ENCODE results near the gene SEC11A.
"Not testable (repeated sequence)": the region's sequence is repeated elsewhere in the genome, so short reads cannot be mapped to it uniquely, and the experiment has no call there.

DNA sequence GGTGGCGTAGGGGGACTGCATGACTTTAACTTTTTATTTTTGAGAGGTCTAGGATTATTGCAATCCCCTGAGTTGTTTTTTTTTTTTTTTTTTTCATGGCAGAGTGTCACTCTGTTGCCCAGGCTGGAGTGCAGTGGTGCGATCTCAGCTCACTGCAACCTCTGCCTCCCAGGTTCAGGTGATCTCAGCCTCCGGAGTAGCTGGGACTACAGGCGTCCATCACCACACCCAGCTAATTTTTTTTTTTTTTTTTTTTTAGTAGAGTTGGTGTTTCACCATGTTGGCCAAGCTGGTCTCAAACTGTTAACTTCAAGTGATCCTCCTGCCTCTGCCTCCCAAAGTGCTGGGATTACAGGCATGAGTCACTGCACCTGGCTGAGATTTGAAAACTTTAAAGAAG lies 39.0 kb upstream of the SEC11A start:
- TF ChIP-seq, protein P1, sequence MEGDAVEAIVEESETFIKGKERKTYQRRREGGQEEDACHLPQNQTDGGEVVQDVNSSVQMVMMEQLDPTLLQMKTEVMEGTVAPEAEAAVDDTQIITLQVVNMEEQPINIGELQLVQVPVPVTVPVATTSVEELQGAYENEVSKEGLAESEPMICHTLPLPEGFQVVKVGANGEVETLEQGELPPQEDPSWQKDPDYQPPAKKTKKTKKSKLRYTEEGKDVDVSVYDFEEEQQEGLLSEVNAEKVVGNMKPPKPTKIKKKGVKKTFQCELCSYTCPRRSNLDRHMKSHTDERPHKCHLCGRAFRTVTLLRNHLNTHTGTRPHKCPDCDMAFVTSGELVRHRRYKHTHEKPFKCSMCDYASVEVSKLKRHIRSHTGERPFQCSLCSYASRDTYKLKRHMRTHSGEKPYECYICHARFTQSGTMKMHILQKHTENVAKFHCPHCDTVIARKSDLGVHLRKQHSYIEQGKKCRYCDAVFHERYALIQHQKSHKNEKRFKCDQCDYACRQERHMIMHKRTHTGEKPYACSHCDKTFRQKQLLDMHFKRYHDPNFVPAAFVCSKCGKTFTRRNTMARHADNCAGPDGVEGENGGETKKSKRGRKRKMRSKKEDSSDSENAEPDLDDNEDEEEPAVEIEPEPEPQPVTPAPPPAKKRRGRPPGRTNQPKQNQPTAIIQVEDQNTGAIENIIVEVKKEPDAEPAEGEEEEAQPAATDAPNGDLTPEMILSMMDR (conservative IDR thresholded peaks at IDR 0.05; ENCODE audit: low read depth, low read length) = not testable (repeated sequence)
- TF ChIP-seq EZH2 (IDR thresholded peaks at IDR 0.05; ENCODE audit: low read length, unreplicated experiment) = not testable (repeated sequence)

All from PC-3 (cell line).